Heart left ventricle (tissue), 13 donors: ENCODE results near the gene TBC1D4.

Experiments used
- CTCF ChIP-seq, 12 donors: fragments of 200-600 bp; sonication (generic) in 4 of 12; IDR thresholded peaks; one replicate each; pipeline versions ENCODE4 v1.5.0 to v1.8.0; 2018 to 2022; ENCODE audit warnings: antibody characterized with exemption in 12 of 12, mild to moderate bottlenecking in 5 of 12
- POLR2A ChIP-seq, 2 donors: fragments of 450-650 bp; IDR thresholded peaks; one replicate each; pipeline ENCODE4 v1.6.1; 2017; ENCODE audit warnings: antibody characterized with exemption in 2 of 2, mild to moderate bottlenecking in 2 of 2, moderate library complexity in 2 of 2
- donor health status: ischemic (EF 13 %, LVEDD 7.1; RV severe dilation, severe dysfunction).
- donor health status: DM: no; HTN: yes; CAD: no.
- donor health status: DM: no; HTN: no; CAD: no.
- donor health status: ischemic (EF 25% LVEDD 6.9; RV normal size, moderate dysfunction).
- donor health status: ischemic (EF 25% LVEDD 5.7; RV mildly dilated, moderate dysfunction).
- donor health status: ischemic (EF 35%, LVEDD 5.7; RV mildly dilated, moderate dysfunction).
- donor health status: nonischemic (EF 11% LVEDD 7.7; RV severe dilation, severe dysfunction).
- donor health status: DM: yes; HTN: yes; CAD: no.
- donor health status: PGD.
- donor health status: ischemic (EF 29% LVEDD 5.4; RV normal size, mild dysfunction).
- donor health status: nonischemic (EF 23%, LVEDD 6.1; RV moderate dilation, normal function).

DNA sequence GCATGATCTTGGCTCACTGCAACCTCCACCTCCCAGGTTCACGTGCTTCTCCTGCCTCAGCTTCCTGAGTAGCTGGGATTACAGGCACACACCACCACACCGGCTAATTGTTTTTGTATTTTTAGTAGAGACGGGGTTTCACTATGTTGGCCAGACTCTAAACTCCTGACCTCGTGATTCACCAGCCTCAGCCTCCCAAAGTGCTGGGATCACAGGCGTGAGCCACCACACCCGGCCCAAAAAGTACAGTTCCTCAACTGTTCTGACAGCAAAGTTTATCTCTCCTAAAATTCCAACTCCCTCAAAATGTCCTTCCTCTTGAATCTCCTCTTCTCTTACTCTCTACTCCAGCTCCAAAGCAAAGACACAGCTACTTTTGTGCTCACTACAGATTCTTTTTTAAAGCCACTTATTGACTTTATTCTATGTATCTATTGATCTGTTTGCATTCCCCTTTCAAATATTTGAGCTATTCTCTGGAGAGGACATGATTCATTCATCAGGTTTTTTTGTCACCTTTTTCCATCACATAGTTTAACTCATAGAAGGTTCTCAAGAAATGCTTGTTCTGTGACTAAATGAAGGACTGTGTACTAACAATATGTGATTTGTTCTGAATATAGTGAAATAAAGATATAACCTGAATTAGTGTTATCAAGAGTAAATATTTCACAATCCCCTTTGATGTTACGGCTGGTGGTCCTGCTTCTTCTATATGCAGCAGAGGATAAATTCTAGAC lies 142.2 kb downstream of the TBC1D4 start:
- TF ChIP-seq CTCF (IDR thresholded peaks at IDR 0.05): no peak
- no peak for TF ChIP-seq POLR2A (IDR thresholded peaks at IDR 0.05)
